Immature natural killer cell (primary cell): ENCODE data around the gene NDC80. TPM values are rescaled to one million over a fixed set of nuclear protein-coding genes. Genes with fewer than 3 reads are reported as not detected.
"Not testable (repeated sequence)": the region's sequence is repeated elsewhere in the genome, so short reads cannot be mapped to it uniquely, and the experiment has no call there.

Experiments used
- DNase-seq, 3 donors: peaks; one replicate each; pipeline ENCODE4 v3.0.0; 2022; ENCODE audit warnings: mixed read lengths in 1 of 3
- H3K27ac Mint-ChIP-seq, 6 donors: one replicate each; pipeline ENCODE4 v1.8.0; 2020; ENCODE audit warnings: mixed read lengths in 6 of 6, mild to moderate bottlenecking in 5 of 6, inconsistent platforms in 4 of 6, moderate library complexity in 3 of 6
- H3K27me3 Mint-ChIP-seq, 3 donors: one replicate each; pipeline ENCODE4 v1.8.0; 2020 to 2021; ENCODE audit warnings: low read depth in 3 of 3, mild to moderate bottlenecking in 3 of 3, mixed read lengths in 3 of 3, moderate library complexity in 3 of 3, inconsistent platforms in 1 of 3
- H3K36me3 Mint-ChIP-seq, 3 donors: one replicate each; pipeline ENCODE4 v1.8.0; 2020; ENCODE audit warnings: mixed read lengths in 3 of 3, inconsistent platforms in 2 of 3, mild to moderate bottlenecking in 2 of 3
- H3K4me1 Mint-ChIP-seq, 2 donors: one replicate each; pipeline ENCODE4 v1.8.0; 2020; ENCODE audit warnings: inconsistent platforms in 2 of 2, mild to moderate bottlenecking in 2 of 2, mixed read lengths in 2 of 2, moderate library complexity in 1 of 2
- H3K4me3 Mint-ChIP-seq, 5 donors: one replicate each; pipeline ENCODE4 v1.8.0; 2020; ENCODE audit warnings: mild to moderate bottlenecking in 5 of 5, mixed read lengths in 5 of 5, inconsistent platforms in 3 of 5, moderate library complexity in 3 of 5
- H3K9me3 Mint-ChIP-seq, 6 donors: one replicate each; pipeline ENCODE4 v1.8.0; 2020; ENCODE audit warnings: mild to moderate bottlenecking in 6 of 6, mixed read lengths in 6 of 6, inconsistent platforms in 4 of 6, moderate library complexity in 3 of 6
- polyA plus RNA-seq, 3 donors: library from polyadenylated mRNA; unstranded; fragments of 300-500 nt; fragmentation: Illumina TruSeq; gene quantifications; one replicate each; pipeline ENCODE4 v1.2.3, GENCODE V29; 2021

The NDC80 gene
- 1 to 10 TPM; 1.6 to 2.7 (median 2.6) TPM for polyA plus RNA-seq

DNA sequence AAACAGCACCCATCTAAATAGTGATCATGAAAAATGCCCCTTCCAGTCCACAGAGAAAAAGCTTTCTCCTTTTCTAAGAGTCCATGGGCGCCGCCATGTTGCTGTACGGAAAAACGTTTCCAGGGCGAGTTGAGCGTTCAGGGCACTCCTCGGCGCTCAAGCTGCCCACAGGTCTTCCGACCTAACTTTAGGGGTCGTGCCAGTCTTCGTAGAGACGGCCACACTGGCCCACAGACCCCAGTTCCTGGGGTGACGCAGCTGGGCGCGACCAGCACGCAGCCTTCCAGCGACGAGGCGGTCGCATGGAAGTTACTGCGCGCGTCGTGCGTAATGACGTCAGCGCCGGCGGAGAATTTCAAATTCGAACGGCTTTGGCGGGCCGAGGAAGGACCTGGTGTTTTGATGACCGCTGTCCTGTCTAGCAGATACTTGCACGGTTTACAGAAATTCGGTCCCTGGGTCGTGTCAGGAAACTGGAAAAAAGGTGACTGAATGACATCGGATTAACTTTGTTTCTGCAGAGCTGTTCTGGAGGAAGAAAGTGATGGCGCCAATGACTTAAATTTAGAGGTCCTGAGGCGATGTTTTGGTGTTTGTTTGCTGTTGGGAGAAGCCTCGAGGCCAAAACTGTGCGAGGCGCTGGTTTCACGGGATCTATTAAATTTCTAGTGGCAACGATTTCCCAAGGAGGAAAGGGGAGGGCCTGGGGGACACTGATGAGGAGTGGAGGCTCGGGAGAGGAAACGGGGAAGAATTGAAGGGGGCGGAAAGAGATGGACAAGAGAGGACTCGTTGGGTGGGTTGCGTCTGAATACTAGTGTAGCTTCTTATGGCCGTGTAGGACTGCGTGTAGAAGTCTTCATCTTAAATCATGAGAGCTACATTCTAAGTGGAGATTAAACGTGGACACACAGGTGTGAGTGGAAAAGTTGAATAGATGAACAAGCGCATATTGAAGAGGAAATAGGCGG is at the start of gene NDC80, which contains the start of gene METTL4:
Gene NDC80 (plus strand): TSS at position 358 of the 971 bp plus-strand sequence. CDS start 1,429 bp downstream, outside the sequence.
Gene METTL4 (minus strand): TSS at position 306 of the 971 bp plus-strand sequence. CDS start 4,289 bp downstream, outside the sequence.
- H3K4me3 Mint-ChIP-seq = peak within 1 kb of the TSS; percentile 97 to 99 (median 98)
- peak within 1 kb of the TSS; percentile 95 to 98 (median 97) for H3K27ac Mint-ChIP-seq
- no peaks in the 10 kb centered on the region for H3K9me3 Mint-ChIP-seq
- peak; percentile 81 to 87 (median 87) for DNase-seq
- H3K36me3 Mint-ChIP-seq = peaks cover 4% of the 10 kb centered on the region in 3 donors
- H3K4me1 Mint-ChIP-seq = peaks cover 37 to 66% of the 10 kb centered on the region in 2 donors
- peaks cover 4 to 9% (median 7%) of the 10 kb centered on the region in 3 donors for H3K27me3 Mint-ChIP-seq

GRCh38 chr18:2522112-2522511 is 49.2 kb upstream of the NDC80 start:
- Mint-ChIP-seq H3K27me3 (peaks cover 0 to 9% (median 0%) of the 10 kb centered on the region in 3 donors), H3K4me1 (no peaks in the 10 kb centered on the region), H3K27ac (no peak overlapping the region), H3K4me3 (no peak overlapping the region), H3K36me3 (peaks cover 0 to 6% (median 0%) of the 10 kb centered on the region in 3 donors), H3K9me3 (no peaks in the 10 kb centered on the region)
- DNase-seq = no peak

- not testable (repeated sequence) for H3K9me3 Mint-ChIP-seq, DNase-seq, H3K27ac Mint-ChIP-seq, H3K4me1 Mint-ChIP-seq, H3K4me3 Mint-ChIP-seq, H3K27me3 Mint-ChIP-seq, H3K36me3 Mint-ChIP-seq
Observed at GRCh38 chr18:2524794-2525198, 46.6 kb upstream of the NDC80 start.

GRCh38 chr18:2526329-2526728 is 45.0 kb upstream of the NDC80 start:
- H3K9me3 Mint-ChIP-seq = no peaks in the 10 kb centered on the region
- H3K4me3 Mint-ChIP-seq = no peak overlapping the region
- H3K27ac Mint-ChIP-seq = no peak overlapping the region
- no peaks in the 10 kb centered on the region for H3K4me1 Mint-ChIP-seq
- peaks cover 3 to 4% (median 4%) of the 10 kb centered on the region in 3 donors for H3K36me3 Mint-ChIP-seq
- DNase-seq = no peak
- H3K27me3 Mint-ChIP-seq = peaks cover 0 to 9% (median 0%) of the 10 kb centered on the region in 3 donors

DNA sequence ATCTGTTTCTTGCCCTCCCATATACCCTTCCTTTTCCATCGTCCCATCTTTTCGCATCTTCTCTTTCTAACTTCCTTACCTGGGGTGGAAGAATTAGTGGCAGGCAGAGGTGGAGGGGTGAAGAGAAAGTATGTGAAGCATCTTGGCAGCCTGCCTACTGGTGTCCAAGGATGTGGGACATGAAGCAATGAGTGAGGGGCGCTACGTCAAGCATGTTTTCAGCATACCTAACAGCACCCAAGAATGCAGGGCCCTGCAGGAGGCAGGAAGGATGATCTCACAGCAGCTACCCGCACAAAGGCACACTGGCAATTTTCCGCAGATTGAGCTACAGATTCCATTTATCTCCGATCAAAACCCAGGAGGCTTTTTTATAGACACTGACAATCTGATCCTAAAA is 42.2 kb upstream of the NDC80 start:
- Mint-ChIP-seq H3K27me3 (no peaks in the 10 kb centered on the region), H3K27ac (no peak overlapping the region), H3K36me3 (peaks cover 4 to 13% (median 12%) of the 10 kb centered on the region in 3 donors), H3K4me3 (no peak overlapping the region), H3K9me3 (no peaks in the 10 kb centered on the region), H3K4me1 (no peaks in the 10 kb centered on the region)
- no peak for DNase-seq

DNA sequence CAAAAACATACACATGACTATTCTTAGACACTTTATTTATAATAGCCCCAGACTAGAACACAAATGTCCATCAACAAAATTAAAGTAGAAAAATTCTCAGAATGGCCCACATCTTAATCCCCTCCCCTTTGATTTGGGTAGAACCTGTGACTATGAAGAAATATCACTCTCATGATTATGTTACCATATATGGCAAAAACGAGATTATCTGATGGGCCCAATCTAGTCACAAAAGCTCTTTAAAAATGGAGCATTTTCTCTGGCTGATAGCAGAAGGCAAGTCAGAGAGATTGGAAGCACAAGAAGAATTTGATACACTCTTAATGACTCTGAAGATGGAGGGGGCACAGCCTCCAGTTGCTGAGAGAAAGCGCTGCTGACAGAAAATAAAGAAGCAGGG is 39.6 kb upstream of the NDC80 start:
- H3K36me3 Mint-ChIP-seq = peaks cover 4 to 32% (median 30%) of the 10 kb centered on the region in 3 donors
- H3K9me3 Mint-ChIP-seq = no peaks in the 10 kb centered on the region
- H3K27ac Mint-ChIP-seq = no peak overlapping the region
- H3K4me1 Mint-ChIP-seq = no peaks in the 10 kb centered on the region
- no peaks in the 10 kb centered on the region for H3K27me3 Mint-ChIP-seq
- DNase-seq = no peak
- no peak overlapping the region for H3K4me3 Mint-ChIP-seq

DNA sequence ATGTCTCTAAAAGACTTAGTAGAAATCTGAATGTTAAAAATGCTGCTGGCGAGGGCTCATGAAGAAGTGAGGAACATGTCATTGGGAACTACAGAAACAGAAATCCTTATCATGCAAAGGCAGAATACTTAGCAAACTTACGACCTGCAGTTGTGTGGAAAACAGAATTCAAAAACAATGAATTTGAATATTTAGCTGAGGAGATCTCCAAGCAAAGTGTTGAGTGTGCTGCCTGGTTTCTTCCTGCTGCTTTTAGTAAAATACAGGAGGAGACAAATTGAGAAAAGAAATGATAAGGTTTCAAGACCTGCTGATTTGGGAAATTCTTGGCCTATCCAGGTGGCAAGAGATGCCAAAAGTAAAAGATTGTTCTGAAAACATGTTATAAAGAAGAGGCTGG is 38.6 kb upstream of the NDC80 start:
- no peaks in the 10 kb centered on the region for H3K27me3 Mint-ChIP-seq
- no peaks in the 10 kb centered on the region for H3K9me3 Mint-ChIP-seq
- no peak for DNase-seq
- H3K36me3 Mint-ChIP-seq = peaks cover 4 to 35% (median 33%) of the 10 kb centered on the region in 3 donors
- no peak overlapping the region for H3K27ac Mint-ChIP-seq
- H3K4me1 Mint-ChIP-seq = no peaks in the 10 kb centered on the region
- H3K4me3 Mint-ChIP-seq = no peak overlapping the region

GRCh38 chr18:2534906-2535305 is 36.5 kb upstream of the NDC80 start:
- Mint-ChIP-seq H3K27me3 (no peaks in the 10 kb centered on the region), H3K4me1 (no peaks in the 10 kb centered on the region), H3K4me3 (no peak overlapping the region), H3K9me3 (no peaks in the 10 kb centered on the region), H3K27ac (no peak overlapping the region), H3K36me3 (peaks cover 8 to 39% (median 33%) of the 10 kb centered on the region in 3 donors)
- no peak for DNase-seq

- Mint-ChIP-seq H3K27me3 (no peaks in the 10 kb centered on the region), H3K36me3 (peaks cover 10 to 41% (median 36%) of the 10 kb centered on the region in 3 donors), H3K27ac (peak overlapping the region in 1 of 6 donors; percentile 28), H3K9me3 (no peaks in the 10 kb centered on the region), H3K4me3 (no peak overlapping the region), H3K4me1 (no peaks in the 10 kb centered on the region)
- DNase-seq = no peak
Observed at GRCh38 chr18:2535419-2535910, 35.9 kb upstream of the NDC80 start.

DNA sequence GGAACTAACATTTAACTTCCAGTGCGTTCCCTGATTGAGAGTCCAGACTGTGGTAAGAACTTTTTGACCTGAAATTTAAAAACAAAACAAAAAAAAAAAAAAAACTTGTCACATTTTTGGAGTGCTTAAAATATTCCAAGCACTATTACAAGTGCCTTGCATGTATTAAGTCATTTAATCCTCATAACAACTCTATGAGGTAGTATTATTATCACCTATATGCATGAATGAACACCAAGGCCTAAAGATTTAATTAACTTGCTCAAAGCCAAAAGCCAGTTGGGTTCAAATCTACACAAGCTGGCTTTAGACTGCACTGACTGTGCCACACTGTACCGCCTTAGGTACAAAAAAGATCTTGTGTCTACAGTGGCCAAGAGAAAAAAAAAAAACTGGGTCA is 35.3 kb upstream of the NDC80 start:
- H3K27ac Mint-ChIP-seq = no peak overlapping the region
- no peaks in the 10 kb centered on the region for H3K4me1 Mint-ChIP-seq
- no peak for DNase-seq
- H3K4me3 Mint-ChIP-seq = no peak overlapping the region
- no peaks in the 10 kb centered on the region for H3K9me3 Mint-ChIP-seq
- H3K36me3 Mint-ChIP-seq = peaks cover 10 to 37% (median 36%) of the 10 kb centered on the region in 3 donors
- H3K27me3 Mint-ChIP-seq = no peaks in the 10 kb centered on the region

DNA sequence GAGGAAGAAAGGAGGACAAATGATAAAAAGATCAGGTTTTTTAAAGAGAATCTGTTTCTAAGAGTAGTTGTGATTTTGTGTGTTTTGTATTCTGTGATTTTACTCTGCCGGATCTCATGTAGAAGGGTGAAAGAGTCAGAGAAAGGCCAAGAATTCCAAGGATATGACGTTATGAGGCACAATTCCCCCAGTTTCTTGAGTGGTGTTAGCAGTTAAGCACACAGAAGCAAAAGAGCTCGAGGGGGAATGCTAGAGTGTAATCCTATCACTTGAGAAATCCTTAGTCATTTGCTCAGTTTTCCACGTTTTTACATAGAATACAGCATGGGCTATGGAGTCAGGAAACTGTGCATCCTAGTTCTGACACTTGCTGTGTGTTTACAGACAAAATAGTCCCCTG is 34.9 kb upstream of the NDC80 start:
- Mint-ChIP-seq H3K9me3 (no peaks in the 10 kb centered on the region), H3K27me3 (no peaks in the 10 kb centered on the region), H3K4me1 (no peaks in the 10 kb centered on the region), H3K36me3 (peaks cover 10 to 37% (median 36%) of the 10 kb centered on the region in 3 donors), H3K27ac (no peak overlapping the region), H3K4me3 (no peak overlapping the region)
- no peak for DNase-seq

- Mint-ChIP-seq H3K9me3 (no peaks in the 10 kb centered on the region), H3K4me1 (peaks cover 4 to 7% of the 10 kb centered on the region in 2 donors), H3K4me3 (no peak overlapping the region), H3K36me3 (peaks cover 6 to 37% (median 36%) of the 10 kb centered on the region in 3 donors), H3K27ac (no peak overlapping the region), H3K27me3 (no peaks in the 10 kb centered on the region)
- DNase-seq = no peak
Observed at GRCh38 chr18:2537296-2537695, 34.1 kb upstream of the NDC80 start.

GRCh38 chr18:2538236-2538635 is 33.1 kb upstream of the NDC80 start:
- no peaks in the 10 kb centered on the region for H3K9me3 Mint-ChIP-seq
- H3K4me1 Mint-ChIP-seq = peaks cover 4 to 7% of the 10 kb centered on the region in 2 donors
- no peaks in the 10 kb centered on the region for H3K27me3 Mint-ChIP-seq
- no peak overlapping the region for H3K4me3 Mint-ChIP-seq
- H3K27ac Mint-ChIP-seq = no peak overlapping the region
- H3K36me3 Mint-ChIP-seq = peaks cover 6 to 30% (median 28%) of the 10 kb centered on the region in 3 donors
- no peak for DNase-seq

GRCh38 chr18:2538844-2539243 is 32.5 kb upstream of the NDC80 start:
- peaks cover 6 to 30% (median 28%) of the 10 kb centered on the region in 3 donors for H3K36me3 Mint-ChIP-seq
- no peak for DNase-seq
- no peaks in the 10 kb centered on the region for H3K27me3 Mint-ChIP-seq
- H3K27ac Mint-ChIP-seq = no peak overlapping the region
- H3K4me3 Mint-ChIP-seq = no peak overlapping the region
- H3K4me1 Mint-ChIP-seq = peaks cover 4 to 7% of the 10 kb centered on the region in 2 donors
- no peaks in the 10 kb centered on the region for H3K9me3 Mint-ChIP-seq
